GM19438 (cell line): ENCODE data around the gene RPS27L.

Source experiments
- ATAC-seq: cut with Tn5 transposase; IDR thresholded peaks from one replicate; pipeline ENCODE4 v1.9.1; 2021; ENCODE audit warnings: low read depth; ENCODE audit not compliant: unreplicated experiment

RPS27L gene

DNA sequence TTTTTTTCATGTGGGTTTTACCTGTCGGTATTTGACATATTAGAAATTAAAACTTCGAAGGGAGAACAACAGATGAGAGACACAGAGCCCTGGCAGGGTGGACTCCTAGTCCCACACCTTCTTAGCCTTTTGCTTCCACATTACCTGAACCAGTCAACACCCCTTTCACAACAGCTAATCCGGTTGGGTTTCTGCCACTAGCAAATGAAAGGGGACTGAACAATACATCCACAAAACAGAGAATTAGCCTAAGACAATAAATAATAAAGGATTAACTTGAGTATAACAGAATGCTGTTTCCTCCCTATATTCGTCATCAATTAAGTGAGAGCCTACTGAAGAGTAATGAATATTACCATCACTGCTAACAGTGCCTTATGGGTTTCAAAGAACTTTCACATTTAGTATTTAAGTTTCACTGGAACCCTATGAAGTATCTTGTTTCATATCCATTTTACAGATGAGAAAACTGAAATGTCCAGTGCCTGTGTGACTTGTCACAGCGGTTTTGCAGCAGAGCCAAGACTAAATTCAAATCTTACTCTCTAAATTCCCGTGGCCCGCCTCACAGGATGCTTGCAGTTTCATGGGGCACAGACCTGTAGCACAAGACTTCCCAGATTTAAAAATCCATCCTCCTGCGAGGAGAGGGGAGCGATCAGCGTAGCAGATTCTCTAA is 31.1 kb upstream of the RPS27L start:
- ATAC-seq, result no peak

DNA sequence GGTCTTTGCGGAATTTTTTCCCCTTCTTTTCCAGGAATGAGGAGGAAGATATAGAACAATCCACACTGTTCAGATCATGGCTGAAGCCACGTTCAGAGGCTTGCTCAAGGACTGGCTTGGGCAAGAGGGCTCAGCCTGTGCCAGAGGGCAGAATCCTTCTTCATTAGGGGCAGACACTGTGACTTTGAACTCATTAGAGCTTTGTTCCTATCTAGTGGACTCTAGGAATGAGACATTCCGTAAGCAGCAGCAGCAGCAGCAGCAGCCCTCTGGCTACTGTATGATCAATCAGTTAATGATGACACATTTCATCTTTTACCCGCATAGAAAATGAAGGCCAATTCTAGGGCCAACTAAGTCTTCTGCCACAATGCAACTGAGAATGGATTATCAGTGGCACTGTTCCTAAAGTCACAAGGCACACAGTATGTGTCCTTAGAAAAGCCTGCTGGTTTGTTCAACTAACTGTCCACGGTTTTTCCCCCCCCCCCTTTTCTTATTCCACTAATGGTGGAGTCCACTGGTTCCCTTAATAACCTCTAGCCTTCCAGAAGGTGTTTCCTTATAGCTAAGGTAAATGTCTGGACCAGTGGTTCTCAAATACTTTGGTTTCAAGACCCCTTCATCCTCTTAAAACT is 30.4 kb upstream of the RPS27L start:
- no peak for ATAC-seq

DNA sequence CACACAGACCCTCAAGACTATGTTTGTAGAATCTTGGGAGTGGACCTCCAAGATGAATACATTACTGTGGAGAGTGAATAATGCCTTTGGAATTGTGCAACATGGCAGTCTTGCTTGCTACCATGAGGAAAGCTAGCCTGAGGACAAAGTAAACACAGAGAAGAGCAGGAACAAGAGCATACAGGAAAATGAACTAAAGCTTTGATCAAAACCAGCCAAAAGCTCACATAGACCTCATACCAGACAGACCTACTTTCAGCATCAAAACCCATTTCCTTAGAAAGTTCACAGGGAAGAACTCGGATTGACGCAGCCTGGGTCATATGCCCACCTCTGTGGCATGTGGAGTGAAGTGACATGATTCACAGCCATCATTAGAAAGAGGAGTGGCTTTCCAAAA is 28.8 kb upstream of the RPS27L start:
- ATAC-seq, result no peak

DNA sequence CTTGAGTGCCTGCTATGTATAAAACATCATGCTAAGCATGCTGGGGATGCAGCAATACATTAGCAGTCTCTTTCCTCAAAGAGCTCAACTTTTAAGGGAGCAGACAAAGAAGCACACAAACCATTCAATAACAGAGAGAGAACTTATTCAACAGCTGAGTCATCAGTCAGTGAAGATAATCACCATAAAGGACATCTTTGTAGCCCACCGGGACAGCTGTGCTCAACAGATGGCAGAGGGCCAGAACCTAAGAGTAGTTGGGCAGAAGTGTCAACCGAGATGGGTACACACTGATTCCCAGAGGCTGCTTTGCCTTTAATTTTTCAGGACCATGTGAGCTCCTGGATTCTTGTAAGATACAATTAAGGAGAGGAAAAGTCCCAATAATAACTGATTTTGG is 27.9 kb upstream of the RPS27L start:
- ATAC-seq, result no peak

DNA sequence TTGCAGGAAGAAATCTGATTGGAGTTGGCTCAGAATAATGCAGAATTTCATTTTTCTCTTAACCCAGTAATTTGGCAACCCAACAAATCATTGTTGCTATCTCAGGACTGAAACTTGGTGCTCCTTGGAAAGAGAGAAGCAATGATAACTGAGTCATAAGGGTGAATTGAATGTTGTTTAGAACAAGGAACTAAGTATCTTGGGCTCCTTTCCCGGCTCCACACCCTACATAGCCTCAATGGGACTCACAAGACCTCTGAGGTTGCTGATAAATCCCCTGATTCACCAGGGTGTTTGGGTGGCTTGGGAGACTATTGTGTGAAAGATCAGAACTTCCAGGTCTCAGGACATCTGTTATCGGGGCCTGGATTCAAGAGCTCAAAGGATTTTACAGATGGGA is 24.4 kb upstream of the RPS27L start:
- ATAC-seq, result no peak

DNA sequence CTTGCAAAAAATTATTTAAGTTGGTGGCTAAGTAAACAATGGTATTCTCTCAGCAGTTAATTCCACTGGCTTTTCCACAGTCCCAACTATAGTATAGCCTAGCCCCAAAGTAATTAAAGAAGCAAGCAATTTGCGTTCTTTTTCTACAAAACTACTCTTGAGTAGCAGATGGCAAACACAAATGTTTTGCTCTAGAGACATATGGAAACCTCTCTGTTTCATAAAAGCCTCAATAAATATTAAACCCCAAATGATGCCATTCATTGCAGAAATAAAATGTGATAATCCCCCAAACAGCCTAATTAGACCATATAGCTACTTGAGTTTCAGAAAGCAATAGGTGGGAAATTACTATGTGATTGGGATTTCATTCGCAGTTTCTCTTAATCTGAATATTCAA is 23.5 kb upstream of the RPS27L start:
- no peak for ATAC-seq

DNA sequence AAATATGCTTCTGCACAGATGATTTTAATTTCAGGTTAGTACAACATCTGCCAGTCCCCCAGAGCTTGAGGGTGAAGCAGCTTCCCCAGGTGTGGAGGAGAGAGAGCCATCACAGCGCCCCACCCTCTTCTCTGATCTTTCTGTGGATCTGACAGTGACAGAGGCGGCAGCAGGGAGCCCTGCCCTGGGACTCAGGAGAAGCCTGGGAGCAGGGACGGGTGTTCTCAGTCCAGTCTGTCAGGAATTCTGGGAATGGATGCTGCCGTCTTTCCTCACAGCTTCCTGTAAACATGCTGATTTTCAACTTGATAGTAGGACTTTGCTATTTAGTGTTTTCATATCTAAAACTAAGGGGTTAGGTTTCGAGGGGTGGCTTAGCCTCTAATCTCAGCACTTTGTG is 20.8 kb upstream of the RPS27L start:
- ATAC-seq, result no peak

DNA sequence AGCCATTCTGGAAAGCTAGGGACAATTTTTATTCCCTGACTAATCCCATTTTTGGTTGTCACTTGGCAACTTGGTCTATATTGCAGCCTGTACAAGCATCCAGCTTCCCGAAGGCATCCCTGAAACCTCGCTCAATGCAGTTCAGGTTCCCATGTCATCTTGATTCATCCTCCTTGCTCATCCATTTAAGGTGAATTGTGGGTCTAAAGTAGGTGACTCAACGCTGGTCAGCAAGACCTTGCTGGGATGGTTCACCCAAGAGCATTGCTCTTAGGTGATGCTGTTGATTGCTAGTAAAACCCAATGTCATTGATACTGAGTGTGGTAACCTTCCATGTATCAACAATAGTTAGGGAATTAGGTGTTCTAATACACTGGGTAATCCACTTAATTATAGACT is 19.0 kb upstream of the RPS27L start:
- ATAC-seq, result no peak

DNA sequence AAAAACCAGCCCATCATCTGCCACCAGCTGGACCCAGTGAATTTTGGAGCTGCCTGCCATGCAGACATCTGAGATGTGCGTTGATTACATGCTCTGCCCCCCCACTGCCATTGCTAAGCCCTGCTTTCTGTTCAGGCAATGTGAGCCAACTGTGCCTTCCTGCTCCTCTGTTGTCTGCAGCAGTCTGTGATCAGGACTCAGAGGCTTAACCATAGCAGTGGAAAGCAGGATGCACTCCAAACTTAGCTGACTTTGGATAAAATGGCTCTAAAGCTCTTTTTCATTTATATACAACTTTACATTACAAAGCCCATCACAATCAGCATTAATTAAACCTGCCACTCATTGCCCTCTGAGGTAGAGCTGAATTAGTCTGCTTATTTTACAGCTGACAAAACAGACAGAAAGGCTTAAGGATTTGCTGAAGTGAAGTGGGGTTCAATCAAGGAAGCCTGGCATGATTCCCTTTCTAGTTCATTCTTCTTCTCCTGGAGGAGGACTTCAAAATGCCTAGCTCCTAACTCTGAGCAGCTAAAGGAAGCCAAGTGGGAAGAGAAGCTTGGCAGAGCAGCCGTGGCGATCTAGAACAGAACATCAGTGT is 15.7 kb upstream of the RPS27L start:
- ATAC-seq, result no peak

DNA sequence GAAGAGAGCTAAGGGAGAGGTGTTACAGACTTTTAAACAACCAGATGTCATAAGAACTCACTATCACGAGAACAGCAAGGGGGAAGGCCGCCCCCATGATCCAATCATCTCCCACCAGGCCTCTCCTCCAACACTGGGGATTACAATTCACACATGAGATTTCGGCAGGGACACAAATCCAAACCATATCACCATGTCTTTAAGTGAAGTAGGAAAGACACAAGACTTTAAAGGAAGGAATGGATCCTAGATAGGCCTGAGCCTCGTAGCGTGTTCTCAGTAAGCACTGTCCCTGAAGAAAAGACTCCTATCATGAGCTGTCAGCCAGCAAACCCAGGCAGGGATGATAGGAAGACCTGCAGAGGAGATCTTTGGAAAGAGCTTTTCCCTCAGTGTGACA is 15.1 kb upstream of the RPS27L start:
- no peak for ATAC-seq

DNA sequence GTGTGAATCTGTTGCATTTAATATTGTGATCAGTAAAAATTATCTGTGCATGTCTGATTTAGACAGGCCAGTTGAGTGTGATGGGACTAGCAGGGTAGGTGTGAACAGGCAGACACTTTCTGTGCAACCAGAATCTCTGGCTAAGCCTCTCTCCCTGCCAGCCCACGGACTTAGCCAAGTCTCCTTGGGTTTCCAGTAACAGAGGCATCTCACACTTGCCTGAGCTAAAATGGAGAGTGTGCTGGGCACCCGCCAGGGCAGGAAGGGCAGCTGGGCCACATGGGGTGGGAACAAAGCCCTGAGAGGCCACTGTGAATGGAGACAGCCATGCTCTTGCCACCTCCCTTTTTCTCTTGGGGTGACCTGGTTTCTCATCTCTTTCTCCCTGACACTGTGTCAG is 12.5 kb upstream of the RPS27L start:
- ATAC-seq, result no peak

DNA sequence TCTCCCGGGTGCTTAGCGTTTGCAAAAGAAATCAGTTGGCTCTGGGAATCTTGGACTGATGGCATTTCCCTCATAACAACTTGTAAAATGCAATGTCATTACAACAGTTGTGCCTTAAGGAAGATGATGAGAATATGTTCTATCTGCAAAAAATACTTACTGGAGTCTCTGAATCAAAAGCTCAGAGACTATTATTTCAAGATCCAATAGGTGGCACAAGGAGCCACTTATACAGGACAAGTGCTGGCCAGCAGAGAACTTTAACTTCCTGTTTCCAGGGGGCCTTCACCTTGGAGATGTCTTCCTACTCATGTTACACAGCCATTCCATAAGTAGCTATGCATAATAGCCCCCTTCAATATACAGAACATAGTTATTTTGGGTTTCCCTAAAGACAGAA is 8.9 kb upstream of the RPS27L start:
- ATAC-seq, result no peak

DNA sequence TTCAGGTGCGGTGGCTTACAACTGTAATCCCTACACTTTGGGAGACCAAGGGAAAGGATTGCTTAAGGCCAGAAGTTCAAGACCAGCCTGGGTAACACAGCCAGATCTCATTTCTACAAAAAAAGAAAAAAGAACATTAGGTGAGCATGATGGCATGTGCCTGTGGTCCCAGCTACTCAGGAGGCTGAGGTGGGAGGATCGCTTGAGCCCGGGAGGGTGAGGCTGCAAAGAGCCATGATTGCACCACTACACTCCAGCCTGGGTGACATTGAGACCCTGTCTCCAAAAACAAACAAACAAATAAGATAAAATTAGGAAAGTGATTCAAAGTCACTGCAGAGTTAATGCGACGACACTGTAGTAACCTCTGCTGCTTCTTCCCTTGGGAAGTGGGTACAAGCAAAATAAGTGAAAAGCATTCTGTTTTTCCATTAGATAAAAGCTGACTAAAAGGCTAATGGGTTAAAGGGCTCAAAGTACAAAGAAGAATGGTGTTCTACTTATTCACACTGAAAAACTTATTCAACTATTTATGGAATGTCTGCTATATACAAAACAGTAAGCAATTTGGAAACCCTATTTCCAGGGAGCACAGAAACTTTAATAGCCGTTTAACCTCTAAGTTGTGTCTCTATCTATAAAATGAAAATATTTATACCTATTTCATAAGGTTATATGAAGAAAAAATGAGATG is 8.0 kb upstream of the RPS27L start:
- no peak for ATAC-seq

DNA sequence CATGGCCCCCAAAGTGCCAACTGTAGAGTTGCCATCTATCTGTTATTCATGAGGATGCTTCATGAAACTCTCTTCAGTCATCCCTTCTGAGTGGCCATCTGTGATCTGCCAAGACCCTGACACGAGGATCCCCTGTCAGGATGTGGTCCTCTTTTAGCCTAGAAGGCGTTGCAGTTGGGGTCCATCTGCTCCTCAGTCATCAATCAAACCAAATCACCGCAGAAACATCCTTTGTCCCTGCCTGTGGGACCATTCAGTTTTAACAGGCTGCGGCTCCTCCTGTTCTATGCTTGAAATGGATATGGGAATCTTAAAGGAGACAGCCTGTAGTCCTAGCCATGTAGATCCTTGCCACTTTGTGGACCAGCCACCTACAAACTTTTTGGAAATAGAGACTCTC is 5.9 kb upstream of the RPS27L start:
- ATAC-seq, result no peak

DNA sequence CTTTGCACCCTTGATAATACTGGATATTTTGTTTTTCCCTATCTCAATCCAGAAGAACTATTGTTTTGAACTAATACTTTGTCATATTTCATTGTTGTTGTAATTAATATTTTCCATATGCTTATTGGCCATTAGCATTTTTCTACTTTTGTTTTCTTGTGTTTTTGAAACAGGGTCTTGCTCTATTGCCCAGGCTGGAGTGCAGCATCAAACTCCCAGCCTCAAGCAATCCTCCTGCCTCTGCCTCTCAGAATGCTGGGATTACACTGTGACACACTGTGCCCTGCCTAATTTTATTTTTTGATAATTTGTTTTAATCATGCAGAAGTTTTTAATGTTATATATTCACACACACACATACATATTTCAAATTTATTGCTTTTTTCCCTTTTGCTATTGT is 3.4 kb upstream of the RPS27L start:
- no peak for ATAC-seq

DNA sequence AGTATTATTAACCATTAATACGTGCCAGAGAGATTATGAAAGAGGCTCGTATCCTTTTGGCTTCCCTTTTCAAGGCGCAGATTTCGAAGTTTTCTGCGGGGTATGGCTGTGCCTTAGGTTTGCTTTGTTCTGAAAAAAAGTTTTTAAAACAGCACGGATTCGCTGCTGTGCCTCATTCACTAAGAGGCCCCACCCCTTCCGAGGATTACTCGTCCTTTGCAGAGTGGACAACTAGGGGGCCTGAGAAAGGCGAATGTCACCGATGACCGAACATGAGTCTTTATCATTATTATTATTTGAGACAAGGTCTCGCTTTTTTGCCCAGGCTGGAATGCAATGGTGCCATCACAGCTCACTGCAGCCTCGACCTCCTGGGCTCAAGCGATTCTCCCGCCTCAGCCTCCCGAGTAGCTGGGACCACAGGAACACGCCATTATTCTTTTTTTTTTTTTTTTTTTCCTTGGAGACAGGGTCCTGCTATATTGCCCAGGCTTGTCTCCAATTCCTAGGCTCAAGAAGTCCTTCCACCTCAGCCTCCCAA is 684 bp upstream of the RPS27L start:
- ATAC-seq, result peak; percentile 25

DNA sequence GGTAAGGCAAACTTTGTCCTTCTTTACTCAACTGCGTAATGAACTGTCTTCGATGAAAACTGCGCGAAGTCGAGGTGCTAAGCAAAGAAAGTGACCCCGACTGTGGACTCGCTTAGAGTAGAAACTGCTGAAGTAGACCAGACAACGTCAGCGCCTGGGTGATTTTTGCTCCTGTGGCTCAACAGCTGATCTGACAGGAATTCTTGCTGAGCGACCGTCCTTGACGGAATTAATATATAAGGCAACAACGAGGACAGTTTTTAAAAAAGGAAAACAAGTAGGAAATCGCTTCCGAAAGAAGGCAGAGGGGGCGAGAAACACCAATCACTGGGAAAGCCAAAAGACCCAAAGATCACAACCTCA is 541 bp downstream of the RPS27L start:
- ATAC-seq, result no peak

DNA sequence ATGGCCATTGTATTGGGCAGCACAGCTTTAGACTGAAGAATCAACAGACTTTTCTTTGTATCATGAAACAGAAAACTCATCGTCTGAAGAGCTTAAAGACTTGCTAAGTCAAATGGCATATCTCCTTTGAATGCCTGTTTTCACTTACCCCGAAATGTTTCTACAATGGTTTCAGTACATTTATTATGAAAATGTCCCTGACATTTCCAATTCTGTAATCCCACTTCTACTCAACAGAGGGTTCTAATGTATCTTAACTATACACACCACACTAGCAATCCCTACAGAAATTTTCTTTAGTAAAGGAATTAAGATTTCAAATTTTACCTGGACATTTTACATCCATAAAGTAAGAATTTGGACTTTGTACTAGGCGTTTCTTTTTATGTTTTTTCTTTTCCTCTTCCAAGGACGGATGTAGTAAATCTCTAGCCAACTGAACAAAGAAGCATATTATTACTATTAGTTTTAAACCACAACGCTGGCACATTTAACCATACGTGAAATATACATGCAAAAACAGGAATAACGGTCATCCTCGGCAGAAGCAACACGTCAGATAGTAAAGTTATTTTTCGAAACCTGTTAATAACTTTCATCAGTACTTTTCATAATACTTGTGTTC is 1.1 kb downstream of the RPS27L start:
- ATAC-seq, result no peak

DNA sequence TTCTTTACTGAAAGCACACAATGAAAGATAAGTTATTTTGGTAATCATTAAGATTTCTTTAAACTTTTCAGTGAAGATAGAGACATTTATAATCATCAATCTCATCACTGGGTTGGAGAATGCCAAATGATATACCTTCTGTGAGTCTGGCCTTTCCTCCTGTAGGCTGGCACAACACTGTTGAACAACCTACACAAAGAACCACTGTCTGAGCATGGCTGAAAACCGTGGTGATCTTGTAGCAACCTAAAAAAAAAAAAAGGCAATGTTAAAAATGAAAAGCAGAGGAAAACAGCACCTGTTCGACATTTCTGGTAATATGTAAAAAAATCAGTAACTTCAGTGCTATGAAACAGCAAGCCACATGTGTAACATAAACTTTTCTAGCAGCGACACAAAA is 1.8 kb downstream of the RPS27L start:
- no peak for ATAC-seq

DNA sequence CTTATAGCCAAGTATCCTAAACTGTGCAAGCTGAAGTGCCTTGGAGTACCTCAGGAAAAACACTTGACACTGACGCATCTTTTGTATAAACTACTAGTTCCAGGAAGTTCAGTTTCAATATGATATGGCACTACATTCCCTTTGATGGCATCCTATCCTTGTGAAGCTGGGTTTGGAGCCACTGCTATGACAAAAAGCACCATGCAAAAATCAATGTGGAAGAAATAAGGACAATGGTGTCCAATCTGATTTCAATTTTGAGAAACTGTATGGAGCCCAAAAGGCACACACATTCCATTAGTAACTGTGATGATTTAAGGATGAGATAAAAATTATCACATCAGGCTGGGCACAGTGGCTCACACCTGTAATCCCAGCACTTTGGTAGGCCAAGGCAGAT is 5.6 kb downstream of the RPS27L start:
- ATAC-seq, result no peak

DNA sequence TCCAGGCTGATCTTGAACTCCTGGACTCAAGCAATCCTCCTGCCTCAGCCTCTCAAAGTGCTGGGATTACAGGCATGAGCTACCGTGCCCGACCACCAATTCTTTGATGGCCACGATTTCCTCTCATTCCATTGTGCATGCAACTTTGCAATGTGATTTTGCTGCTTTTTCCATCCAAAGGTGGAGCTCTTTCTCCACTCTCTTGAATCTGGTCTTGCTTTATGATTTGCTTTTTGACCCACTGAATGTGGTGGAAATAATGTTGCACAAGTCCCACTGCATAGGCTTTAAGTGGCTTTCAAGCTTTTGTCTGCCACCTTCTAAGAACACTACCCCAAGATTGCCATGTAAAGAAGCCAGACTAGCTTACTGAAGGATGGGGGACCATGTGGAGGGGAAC is 10.6 kb downstream of the RPS27L start:
- ATAC-seq, result no peak
